ENCODE data around the gene CRIM1.

The CRIM1 gene

DNA sequence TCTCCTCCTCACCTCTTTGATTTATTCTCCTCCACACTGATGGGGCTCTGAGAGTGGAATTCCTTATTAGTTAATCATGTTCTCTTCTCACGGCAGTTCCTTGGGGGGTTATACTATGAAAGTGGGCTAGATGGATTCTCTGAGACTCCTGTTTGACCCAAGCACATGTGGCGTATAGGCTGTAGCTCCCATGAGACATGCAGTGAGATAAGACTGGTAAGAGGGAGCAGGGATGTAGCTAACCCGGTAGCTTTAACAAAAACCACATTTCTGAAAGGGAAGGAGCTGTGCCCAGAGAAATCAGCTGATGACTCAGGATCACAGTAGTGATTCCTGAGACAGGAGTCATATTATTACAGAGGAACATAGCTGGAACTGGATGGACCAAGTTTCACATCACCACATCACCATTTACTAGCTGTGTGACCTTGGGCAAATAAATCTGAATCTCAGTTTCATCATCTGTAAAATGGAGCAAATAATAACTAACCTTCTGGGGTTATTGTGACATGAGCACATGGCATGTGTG is 82.9 kb downstream of the CRIM1 start:
- no peaks in the 10 kb centered on the region for H3K9me3 Mint-ChIP-seq
- peaks cover 28% of the 10 kb centered on the region for H3K36me3 Mint-ChIP-seq (ENCODE audit: low read depth)

DNA sequence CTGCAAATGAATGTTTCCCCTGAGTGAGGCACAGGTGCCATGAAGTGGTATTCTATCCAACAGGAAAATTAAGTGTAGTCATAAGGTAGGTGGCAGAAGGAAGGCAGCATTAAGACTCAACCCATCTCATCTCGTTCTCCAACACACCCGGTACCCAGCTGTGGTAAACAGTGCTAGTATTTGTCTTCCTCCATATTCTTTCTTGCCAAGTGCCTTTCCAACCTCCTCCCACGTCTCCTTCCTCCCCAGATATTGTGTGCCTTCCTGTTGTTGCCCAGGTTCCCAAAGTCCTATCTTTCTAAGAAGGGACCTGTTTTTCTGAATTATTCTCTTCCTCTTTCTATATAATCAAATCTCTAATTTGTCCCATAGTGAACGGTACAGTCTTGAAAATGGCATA is 83.5 kb downstream of the CRIM1 start:
- peaks cover 34% of the 10 kb centered on the region for H3K36me3 Mint-ChIP-seq (ENCODE audit: low read depth)
- H3K4me1 Mint-ChIP-seq, result peaks cover 22% of the 10 kb centered on the region
- no peaks in the 10 kb centered on the region for H3K9me3 Mint-ChIP-seq
- H3K4me3 Mint-ChIP-seq, result no peak overlapping the region
- no peak for TF ChIP-seq CTCF (IDR thresholded peaks at IDR 0.05; ENCODE audit: unreplicated experiment in 3 of 3)
- no peak overlapping the region for H3K27ac Mint-ChIP-seq
- H3K27me3 Mint-ChIP-seq (ENCODE audit: low read depth), result peaks cover 18% of the 10 kb centered on the region

More for the DNA sequence above, 82.9 kb downstream of the CRIM1 start:
- TF ChIP-seq CTCF (IDR thresholded peaks at IDR 0.05; ENCODE audit: unreplicated experiment in 3 of 3), result no peak
- Mint-ChIP-seq H3K27me3 (ENCODE audit: low read depth) (peaks cover 18% of the 10 kb centered on the region), H3K4me3 (no peak overlapping the region), H3K4me1 (peaks cover 25% of the 10 kb centered on the region), H3K27ac (peak overlapping the region in 1 of 3 experiments; percentile 49)

DNA sequence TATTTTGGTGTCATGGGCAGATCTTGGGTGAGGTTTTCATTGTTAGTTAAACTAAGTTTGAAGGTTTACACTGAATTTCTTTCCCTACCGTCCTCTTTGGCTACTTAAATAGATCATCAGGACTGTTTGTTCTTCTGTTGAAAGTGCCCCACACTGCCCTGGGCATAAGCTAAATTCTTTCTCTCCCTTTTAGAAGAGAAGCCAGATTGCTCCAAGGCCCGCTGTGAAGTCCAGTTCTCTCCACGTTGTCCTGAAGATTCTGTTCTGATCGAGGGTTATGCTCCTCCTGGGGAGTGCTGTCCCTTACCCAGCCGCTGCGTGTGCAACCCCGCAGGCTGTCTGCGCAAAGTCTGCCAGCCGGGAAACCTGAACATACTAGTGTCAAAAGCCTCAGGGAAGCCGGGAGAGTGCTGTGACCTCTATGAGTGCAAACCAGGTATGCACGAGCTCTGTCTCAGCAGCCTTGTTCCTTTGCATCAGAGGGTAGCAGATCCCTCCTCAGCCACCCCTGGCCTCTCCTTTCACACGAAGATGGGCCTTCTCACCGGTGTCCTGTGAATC is 85.6 kb downstream of the CRIM1 start:
- TF ChIP-seq CTCF (IDR thresholded peaks at IDR 0.05; ENCODE audit: unreplicated experiment in 3 of 3), result no peak
- Mint-ChIP-seq H3K27me3 (ENCODE audit: low read depth) (peaks cover 18% of the 10 kb centered on the region), H3K36me3 (ENCODE audit: low read depth) (peaks cover 46% of the 10 kb centered on the region), H3K4me3 (no peak overlapping the region), H3K9me3 (no peaks in the 10 kb centered on the region), H3K27ac (peak overlapping the region in 1 of 3 experiments; percentile 4), H3K4me1 (peaks cover 32% of the 10 kb centered on the region)

GRCh38 chr2:36441816-36442215 is 86.2 kb downstream of the CRIM1 start:
- no peak for TF ChIP-seq CTCF (IDR thresholded peaks at IDR 0.05; ENCODE audit: unreplicated experiment in 3 of 3)
- peaks cover 18% of the 10 kb centered on the region for H3K27me3 Mint-ChIP-seq (ENCODE audit: low read depth)
- peak overlapping the region in 2 of 3 experiments; percentile 19 to 27 for H3K4me3 Mint-ChIP-seq
- H3K9me3 Mint-ChIP-seq, result no peaks in the 10 kb centered on the region
- H3K27ac Mint-ChIP-seq, result peak overlapping the region in 2 of 3 experiments; percentile 2 to 4
- peaks cover 36% of the 10 kb centered on the region for H3K4me1 Mint-ChIP-seq
- H3K36me3 Mint-ChIP-seq (ENCODE audit: low read depth), result peaks cover 53% of the 10 kb centered on the region

DNA sequence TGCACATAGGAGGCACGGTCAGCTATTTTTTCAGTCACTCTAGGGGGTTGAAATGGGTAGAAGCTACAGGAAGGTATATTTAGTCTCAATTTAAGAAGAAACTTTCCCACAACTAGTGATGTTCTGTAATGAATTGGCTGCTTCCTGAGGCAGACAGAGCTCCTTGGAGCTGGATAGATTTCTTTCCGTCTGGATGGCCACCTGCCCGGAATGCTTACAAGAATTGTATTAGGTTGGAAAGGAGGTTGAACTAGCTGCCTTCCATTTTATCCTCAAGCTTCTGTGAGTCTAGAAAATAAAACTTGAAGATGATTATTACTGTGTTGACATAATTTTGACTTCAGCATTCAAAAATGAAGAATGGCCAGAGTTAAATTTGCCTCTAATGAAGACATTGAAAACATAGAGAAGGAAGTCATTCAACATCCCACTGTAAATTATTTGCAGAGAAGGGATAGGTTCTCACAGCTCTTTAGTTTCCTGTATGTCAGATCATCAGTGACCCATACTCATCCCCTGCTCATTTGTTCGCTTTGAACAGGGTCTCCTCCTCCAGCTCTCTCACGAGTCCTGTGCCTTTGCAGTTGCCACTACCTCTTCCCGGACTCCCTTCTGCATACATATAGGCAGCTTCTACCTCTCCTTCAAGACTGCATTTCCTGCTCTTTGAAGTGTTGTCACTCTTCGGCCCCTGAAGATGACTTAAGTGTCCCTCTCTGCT is 88.8 kb downstream of the CRIM1 start:
- peaks cover 11% of the 10 kb centered on the region for H3K27me3 Mint-ChIP-seq (ENCODE audit: low read depth)
- H3K4me3 Mint-ChIP-seq, result no peak overlapping the region
- TF ChIP-seq CTCF (IDR thresholded peaks at IDR 0.05; ENCODE audit: unreplicated experiment in 3 of 3), result no peak
- H3K4me1 Mint-ChIP-seq, result peaks cover 36% of the 10 kb centered on the region
- H3K36me3 Mint-ChIP-seq (ENCODE audit: low read depth), result peaks cover 58% of the 10 kb centered on the region
- H3K9me3 Mint-ChIP-seq, result no peaks in the 10 kb centered on the region
- peak overlapping the region; percentile 9 to 47 (median 22) for H3K27ac Mint-ChIP-seq

Measured in nephron (organoid).